GM18508 (cell line): ENCODE results near the gene NEDD1.

Source experiments
- ATAC-seq: cut with Tn5 transposase; IDR thresholded peaks from one replicate; pipeline ENCODE4 v1.9.1; 2021; ENCODE audit warnings: moderate number of reproducible peaks; ENCODE audit not compliant: insufficient read depth, unreplicated experiment

Gene NEDD1, protein sequence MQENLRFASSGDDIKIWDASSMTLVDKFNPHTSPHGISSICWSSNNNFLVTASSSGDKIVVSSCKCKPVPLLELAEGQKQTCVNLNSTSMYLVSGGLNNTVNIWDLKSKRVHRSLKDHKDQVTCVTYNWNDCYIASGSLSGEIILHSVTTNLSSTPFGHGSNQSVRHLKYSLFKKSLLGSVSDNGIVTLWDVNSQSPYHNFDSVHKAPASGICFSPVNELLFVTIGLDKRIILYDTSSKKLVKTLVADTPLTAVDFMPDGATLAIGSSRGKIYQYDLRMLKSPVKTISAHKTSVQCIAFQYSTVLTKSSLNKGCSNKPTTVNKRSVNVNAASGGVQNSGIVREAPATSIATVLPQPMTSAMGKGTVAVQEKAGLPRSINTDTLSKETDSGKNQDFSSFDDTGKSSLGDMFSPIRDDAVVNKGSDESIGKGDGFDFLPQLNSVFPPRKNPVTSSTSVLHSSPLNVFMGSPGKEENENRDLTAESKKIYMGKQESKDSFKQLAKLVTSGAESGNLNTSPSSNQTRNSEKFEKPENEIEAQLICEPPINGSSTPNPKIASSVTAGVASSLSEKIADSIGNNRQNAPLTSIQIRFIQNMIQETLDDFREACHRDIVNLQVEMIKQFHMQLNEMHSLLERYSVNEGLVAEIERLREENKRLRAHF

DNA sequence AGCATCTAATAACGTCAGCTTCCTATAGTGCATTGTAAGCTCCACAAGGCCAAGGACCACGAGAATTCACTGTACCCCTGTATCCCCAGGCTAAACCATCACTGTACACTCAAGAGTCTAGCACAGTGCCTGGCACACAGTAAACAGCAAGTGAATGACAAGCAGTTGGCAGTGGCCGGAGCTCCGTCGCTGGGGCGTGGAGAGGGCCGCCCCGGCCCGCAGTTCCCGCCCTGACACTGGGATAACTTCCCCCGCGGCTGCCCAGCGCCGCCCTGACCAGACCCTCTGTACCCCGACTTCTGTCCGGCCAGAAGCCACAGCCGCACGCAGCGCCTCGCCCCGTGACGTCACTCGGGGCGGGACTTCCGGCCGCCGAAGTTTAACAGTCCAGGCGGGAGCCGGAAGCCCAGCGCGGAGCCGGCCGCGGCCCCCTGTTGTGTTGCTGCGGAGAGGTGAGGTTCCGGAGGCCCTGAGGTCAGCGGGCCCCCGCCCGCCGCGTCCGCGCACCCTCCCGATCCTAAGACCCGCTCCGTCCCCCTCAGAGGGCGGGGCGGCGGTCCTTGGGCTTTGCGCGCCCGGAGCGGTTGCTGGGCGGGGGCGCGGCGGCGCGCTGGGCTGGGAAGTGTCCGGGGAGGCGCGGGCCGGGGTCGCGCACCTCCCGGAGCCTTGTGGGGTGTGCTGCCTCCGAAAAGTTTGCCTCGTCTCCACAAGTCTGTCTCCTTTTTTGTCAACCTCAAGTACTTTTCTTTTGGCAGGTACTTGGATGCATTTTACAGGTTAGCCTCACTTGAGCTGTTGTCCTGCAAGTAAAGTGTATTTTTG, at the start of gene NEDD1:
NEDD1 (plus strand) TSS at position 409 of the 822 bp plus-strand sequence. CDS start 2,503 bp downstream, outside the sequence.
- ATAC-seq, result peak; percentile 80

DNA sequence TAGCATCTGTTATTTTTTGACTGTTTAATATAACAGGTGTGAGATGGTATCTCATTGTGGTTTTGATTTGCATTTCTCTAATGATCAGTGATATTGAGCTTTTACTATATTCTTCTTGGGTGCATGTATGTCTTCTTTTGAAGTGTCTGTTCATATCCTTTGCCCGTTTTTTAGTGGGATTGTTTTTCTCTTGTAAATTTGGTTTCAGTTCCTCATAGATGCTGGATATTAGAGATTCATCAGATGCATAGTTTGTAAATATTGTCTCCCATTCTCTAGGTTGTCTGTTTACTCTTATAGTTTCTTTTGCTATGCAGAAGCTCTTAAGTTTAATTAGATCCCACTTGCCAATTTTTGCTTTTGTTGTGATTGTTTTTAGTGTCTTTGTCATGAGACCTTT, 48.9 kb upstream of the NEDD1 start:
- no peak for ATAC-seq

DNA sequence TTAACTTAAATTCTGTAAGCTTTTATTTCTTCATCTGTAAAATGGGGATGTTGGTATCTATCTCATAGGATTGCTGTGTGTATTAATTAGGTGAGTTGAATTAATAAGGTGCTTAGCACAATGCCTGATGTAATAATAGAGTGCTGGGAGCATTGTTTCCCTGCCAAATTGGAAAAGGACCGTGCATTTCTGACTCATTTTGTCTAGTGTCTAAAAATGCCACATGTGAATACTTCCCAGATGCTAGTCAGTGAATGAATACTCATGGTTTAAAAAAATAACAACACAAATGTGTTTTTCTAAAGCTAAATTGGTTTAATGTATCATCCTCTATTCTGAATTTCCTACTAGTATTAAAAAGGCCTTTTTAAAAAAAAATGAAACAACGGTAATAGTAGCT, 45.4 kb upstream of the NEDD1 start:
- no peak for ATAC-seq

DNA sequence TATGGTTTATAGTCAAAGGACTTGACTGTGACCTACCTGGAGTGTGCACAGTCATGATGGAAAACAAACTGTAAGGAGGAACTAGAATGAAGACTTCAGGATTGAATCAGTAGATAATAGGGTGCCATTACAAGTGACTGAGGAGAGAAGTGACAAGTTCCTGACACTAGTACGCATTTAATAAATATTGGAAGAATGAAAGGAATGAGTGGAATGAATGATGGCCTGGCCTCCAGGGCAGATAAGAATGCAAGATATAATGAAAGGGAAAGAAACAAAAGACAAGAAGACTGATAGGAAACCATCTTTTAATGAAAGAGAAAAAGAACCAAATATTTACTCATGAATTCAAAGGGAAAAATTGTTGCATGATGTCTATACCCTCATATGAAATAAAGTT, 44.7 kb upstream of the NEDD1 start:
- ATAC-seq, result no peak

DNA sequence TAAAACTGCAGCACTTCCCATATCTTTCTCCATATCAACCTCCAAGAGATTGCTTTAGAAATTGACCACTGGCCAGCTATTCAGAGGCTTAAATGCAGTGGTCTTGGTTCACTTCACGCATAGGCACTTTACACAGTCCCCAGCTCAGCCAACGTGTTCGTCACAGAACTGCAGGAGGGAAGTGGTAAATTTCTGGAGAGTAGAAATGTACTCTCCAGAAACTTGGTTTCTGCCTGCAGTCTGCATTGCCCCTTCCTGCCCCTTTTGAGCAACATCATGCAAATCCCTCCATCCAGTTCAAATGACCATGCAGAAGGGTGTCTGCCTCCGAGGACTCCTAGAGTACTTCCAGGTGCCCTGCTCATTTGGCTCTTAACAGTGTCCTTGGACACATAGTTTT, 42.7 kb upstream of the NEDD1 start:
- ATAC-seq, result no peak

DNA sequence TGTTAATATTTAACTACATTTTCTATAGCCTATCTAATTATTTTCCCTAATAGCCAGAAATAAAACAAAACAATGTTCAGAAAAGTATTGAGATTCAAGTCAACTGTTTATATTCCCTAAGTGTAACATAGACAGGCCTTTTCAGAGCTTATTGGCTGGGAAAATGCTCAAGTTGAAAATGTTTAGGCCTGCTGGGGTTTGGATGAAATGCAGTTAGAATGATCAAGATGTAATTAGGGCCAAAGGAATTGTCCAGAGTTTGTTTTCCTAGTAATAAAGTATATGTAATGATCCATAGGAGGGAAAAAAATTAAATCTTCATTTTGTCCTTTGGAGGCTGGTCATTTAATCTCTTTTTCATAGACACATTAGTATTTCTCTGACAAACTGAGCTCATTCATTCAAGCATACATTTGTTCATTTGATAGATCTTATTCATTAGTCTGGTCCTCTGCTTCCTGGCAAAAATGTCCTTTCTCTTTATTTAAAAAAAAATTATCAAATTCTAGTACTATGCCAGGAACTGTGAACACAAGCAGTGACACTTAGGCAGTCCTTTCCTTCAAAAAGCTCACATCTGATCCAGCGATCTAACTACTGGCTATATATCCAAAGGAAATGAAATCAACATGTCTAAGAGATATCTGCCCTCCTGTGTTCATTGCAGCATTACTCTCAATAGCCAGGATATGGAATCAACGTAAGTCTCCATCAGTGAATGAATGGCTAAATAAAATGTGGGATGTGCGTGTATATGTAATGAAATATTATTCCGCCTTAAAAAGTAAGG, 40.1 kb upstream of the NEDD1 start:
- ATAC-seq, result no peak

DNA sequence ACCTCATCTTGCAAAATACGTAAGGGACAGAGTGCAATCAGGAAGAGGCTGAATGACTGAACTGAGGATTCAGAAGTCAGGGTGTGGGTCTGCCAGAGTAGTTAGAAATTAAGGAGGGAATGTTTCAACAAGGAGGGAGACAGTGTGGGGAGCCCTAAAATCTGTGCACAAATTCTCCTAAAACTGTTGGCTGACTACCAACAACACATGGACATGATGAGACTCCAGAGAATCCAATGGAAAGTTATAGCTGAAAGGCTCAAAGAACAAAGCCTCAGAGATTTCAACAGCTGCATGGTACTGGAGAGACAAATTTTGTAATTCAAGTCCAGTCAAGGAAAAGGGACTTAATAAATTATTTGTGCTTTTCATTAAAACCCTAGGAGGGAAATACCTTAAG, 36.1 kb upstream of the NEDD1 start:
- no peak for ATAC-seq

DNA sequence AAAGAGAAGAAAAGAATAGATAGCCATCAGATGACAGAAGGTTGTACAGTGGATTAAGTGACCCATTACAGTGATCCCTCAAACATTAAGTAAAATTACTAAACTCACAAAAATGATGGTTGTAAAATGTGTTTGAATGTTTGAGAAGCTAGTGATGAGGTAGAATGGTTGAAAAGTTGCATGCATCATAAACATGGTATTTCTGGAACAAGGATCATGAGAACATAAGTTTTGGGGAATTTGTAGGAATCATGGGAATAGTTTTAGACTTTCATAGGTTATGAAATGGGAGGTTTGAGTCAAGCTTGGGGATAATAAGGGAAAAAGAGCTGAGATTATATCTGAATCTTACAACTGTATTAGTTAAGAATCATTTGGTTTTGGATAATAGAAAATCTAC, 34.1 kb upstream of the NEDD1 start:
- ATAC-seq, result no peak

DNA sequence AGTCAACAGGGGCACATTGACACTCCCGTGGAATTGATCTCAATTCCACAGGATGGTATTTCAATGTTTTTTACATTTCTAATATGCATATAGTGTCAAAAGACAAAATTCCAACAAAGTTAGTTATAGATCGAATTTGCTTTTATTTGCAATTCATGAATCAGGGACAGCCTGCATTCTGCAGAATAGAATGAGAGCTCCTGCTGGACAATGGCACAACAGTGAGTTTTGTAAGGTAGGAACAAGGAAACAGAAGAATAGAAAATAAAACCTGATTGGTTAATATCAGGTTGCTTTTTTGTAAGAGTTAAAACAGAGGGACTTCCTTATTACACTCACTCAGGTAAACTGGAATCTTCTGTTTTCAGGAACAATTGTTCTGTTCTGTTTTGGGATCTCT, 32.8 kb upstream of the NEDD1 start:
- no peak for ATAC-seq

DNA sequence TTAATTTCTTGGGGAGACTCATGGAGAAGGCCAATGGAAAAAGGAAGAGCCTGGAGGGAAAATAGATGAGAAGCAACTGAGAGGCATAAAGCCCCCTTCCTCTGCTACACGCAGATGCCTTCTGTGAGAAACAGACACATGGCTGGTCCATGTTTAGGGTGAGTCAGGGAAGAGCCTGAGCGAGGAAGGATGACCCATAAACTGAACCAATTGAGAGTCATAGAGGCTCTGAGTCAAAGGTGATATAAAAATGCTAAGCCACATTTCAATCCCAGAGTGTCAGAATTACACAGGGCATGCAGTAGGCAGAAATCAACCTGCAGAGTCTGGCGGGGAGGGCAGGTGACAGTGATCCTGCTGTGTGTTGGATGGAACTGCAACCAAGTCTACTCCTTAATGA, 30.1 kb upstream of the NEDD1 start:
- no peak for ATAC-seq

DNA sequence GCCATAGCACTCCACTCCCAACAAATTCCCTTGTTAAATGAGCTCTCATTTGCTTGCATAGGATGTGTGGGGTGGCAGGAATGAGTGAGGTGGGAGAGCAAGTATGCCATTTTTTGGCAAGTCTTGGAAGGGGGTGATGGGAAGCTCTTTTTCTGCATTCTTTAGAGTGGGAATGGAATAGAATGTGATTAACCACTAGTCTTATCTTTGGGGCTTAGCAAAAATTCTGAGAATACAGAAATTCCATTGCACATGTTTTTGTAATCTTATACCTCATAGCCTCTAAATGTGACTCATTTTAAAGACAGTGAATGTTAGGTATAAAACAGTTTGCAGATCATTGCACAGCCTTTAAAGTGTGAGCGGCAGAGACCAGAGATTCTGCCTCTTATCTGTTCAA, 28.4 kb upstream of the NEDD1 start:
- no peak for ATAC-seq

DNA sequence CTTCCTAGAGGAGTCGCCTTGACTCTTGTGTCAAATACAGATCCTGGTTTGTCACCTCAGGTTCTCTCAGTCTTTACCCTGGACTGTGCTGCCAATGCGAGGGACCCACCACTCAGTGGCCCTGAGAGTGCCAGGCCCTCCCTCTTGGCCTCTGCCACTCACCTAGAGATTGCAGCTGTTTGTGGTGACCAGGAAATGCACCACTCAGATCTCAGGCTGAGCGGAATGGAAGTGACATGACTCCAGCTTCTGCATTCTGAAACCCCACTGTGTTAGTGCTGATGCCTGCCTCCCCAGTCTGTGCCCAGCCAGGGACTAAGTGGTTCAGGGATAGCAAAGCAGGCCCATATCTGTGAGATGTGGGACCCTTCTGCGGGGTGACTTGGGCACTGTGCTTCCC, 27.8 kb upstream of the NEDD1 start:
- ATAC-seq, result no peak

DNA sequence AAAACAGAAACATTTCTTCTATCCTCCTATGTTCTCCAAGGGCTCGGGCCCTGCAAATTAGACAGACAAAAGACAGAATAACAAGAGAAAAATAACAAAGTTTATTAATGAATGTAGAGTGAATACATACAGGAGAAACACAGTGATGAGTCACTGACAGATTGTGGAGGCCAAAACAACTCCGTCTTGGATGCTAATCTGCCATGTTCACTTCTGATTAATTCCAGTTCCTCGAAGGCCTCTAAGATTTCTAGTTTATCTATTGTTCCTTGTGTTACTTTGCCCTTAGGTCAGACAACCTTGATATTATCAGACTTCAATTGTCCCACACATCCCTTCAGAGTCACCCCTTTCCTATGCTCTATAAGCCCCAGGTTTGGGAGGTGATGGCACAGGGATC, 26.8 kb upstream of the NEDD1 start:
- ATAC-seq, result no peak

DNA sequence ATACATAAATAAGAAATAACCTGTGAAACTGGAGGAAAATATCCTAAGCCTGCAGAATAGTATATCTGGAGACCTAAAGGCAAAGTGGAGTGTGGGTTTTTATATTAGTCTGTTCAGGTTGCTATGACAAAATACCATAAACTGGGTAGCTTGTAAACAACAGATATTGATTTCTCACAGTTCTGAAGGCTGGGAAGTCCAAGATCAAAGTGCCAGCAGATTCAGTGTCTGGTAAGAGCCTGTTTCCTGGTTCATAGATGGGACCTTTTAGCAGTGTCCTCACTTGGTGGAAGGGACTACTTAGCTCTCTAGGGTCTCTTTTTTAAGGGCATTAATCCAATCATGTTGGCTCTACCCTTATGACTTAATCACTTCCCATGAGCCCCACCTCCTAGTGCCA, 25.4 kb upstream of the NEDD1 start:
- no peak for ATAC-seq

DNA sequence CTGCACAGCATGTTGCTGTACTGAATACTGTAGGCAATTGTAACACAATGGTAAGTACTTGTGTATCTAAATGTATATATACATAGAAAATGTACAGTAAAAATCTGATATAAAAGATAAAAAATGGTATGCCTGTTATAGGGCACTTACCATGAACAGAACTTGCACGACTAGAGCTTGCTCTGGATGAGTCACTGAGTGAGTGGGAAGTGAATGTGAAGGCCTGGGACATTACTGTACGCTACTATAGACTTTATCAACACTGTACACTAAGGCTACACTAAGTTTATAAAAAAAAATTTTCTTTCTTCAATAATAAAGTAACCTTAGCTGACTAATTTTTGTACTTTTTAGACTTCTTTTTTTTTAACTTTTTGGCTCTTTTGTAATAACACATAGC, 24.2 kb upstream of the NEDD1 start:
- no peak for ATAC-seq

DNA sequence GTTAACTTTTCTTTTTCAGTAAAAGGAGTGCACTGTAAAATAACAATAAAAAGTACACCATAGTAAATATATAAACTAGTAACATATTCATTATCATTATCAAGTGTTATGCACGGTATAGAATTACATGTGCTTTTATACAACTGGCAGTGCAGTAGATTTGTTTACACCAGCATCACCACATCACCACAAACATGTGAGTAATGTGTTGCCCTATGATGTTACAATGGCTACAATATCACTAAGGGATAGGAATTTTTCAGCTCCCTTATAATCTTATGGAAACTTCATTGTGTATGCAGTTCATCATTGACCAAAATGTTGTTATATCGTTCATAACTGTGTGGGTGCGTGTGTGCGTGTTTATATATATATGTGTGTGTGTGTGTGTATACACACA, 23.5 kb upstream of the NEDD1 start:
- ATAC-seq, result no peak

DNA sequence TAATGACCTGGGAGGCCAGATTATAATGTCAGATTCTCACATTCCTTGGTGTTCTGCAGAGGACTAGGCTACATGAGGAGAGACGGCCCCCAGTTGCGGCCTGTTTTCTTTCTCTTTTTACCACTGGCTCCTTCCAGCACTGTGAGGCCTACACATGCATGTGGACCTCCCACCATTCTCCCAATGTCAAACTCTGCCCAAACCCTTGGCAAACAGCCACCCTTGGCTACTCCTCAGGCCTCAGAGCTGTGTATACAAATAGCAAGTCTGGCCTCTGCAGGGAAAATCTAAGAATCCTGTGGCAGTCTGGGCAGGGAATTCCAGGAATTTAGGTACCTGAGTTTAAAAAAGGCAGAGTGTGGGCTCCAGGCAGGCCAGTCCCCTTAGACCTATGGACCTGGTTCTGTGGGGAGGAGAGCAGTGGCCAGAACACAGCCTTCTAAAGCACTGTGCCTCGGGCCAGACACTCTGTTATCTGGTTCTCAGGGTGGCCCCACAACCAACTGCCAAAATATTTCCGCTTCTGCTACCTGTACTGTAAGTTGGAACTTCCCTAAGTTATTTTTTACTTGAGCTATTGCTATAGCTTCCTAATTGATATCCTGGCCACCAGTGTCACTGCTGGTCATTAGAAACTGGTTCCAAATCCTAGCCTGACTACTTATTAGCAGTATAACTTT, 19.9 kb upstream of the NEDD1 start:
- ATAC-seq, result no peak

DNA sequence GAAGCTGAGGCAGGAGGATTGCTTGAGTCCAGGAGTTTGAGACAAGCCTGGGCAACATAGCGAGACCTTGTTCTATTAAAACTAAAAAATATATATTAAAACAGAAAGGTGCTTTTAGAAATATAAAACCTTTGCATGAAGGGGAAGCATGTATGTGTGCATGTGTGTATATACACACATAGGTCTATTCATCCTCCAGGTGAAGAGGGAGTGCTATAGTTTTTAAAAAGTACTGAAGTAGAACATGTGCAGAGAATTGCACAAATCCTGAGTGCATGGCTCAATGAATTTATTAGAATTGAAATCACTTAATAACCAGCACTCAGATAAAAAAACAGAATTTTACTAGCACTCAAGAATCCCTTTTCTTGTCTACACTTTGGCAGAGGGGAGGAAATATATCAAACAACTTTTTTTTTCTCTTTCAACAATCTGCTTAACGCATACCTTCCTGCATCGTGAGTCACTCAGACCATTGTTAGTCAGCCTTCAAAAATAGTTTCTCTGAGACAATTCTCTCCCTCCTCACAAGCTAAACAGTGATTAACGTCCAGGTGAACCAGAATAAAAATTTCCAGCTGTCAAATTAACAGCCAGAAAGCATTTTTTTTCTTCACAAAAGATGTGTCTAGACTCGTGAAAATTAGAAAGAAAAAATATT, 17.7 kb upstream of the NEDD1 start:
- no peak for ATAC-seq

DNA sequence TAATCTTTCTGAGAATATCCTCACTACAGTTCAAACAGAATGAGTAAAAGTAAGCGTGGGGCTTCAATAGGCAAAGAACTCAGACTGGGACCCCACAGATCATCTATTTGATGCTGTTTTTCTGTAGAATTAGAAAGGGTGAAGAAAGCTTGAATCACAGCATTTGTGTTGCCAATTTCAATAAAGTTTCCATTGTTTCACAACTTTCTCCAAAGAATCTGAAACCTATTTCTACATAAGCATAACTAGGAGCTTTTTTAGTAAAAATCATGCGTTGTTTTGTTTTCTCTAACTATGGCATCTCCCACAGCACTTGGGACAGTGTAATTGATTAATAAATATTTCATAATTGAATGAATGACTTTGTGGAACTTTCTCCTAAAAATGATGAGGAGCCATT, 16.7 kb upstream of the NEDD1 start:
- ATAC-seq, result no peak
